Gastroesophageal sphincter (tissue), 3 donors: ENCODE measurements around the gene CLDN25.
A peak's percentile ranks its signal among the peaks of the same experiment; 100 is the strongest.

Experiments
- POLR2A ChIP-seq, 2 donors: fragments of 450-650 bp; IDR thresholded peaks; one replicate each; pipeline ENCODE4 v1.6.1; 2017; ENCODE audit warnings: antibody characterized with exemption in 2 of 2, mild to moderate bottlenecking in 2 of 2, moderate library complexity in 1 of 2
- POLR2AphosphoS5 ChIP-seq: sonication (generic); formaldehyde crosslinking; IDR thresholded peaks from one replicate; pipeline ENCODE4 v1.6.1; 2017; ENCODE audit warnings: antibody characterized with exemption
- TF ChIP-seq, protein P1 (sequence below), 4 experiments: fragments of 200-600 bp in 2 of 4; fragments of 450-650 bp in 2 of 4; sonication (generic) in 1 of 4; IDR thresholded peaks; one replicate each; pipeline ENCODE4 v1.5.1; 2017 to 2019; ENCODE audit warnings: antibody characterized with exemption in 4 of 4, mild to moderate bottlenecking in 2 of 4, moderate library complexity in 2 of 4

DNA sequence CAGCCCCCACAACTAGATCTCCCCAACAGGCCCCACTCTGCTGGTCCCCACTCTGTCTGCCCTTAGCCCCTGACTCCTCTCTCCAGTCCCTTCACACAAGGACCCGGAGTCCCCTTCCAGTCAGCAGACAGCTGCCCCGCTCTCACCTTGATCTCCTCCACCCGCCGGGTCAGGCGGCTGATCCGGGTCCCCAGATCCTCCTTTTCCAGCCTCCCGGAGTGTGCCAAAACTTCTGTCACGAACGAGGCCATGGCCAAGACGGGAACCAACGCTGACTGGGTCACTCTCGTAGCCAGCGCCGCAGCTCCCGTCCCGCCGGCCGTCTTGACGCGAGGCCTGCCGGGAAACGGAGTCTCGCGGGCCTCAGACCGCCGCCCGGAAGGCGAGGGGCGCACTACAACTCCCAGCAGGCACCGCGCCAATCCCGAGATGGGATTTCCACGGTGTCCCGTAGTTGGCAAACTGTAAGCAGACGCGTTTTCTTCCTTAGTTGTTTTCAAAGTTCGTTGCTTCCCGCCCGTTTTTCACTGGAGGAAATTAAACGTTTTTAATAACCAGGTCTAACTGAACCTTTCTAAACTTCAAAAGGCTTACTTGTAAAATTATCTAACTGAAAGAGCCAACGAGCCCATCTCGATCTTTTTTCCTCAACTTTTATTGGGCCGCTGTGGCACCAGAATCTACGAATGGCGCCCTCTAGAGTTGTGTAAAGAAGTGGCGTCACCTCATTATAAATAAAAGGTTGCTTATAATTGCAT, 6.0 kb upstream of the CLDN25 start, which contains the start of gene ZW10:
- TF ChIP-seq POLR2AphosphoS5 (peak; percentile 79), POLR2A (IDR thresholded peaks at IDR 0.05) (peak in 1 of 2 donors; percentile 24)
- TF ChIP-seq, protein P1, sequence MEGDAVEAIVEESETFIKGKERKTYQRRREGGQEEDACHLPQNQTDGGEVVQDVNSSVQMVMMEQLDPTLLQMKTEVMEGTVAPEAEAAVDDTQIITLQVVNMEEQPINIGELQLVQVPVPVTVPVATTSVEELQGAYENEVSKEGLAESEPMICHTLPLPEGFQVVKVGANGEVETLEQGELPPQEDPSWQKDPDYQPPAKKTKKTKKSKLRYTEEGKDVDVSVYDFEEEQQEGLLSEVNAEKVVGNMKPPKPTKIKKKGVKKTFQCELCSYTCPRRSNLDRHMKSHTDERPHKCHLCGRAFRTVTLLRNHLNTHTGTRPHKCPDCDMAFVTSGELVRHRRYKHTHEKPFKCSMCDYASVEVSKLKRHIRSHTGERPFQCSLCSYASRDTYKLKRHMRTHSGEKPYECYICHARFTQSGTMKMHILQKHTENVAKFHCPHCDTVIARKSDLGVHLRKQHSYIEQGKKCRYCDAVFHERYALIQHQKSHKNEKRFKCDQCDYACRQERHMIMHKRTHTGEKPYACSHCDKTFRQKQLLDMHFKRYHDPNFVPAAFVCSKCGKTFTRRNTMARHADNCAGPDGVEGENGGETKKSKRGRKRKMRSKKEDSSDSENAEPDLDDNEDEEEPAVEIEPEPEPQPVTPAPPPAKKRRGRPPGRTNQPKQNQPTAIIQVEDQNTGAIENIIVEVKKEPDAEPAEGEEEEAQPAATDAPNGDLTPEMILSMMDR (IDR thresholded peaks at IDR 0.05) = peak; percentile 69 to 83 (median 76)
